ENCODE data around the gene KHDC3L.
"Not testable (repeated sequence)": the region's sequence is repeated elsewhere in the genome, so short reads cannot be mapped to it uniquely, and the experiment has no call there.

KHDC3L gene

GRCh38 chr6:73371984-73372383, 9.5 kb downstream of the KHDC3L start:
- DNase-seq = no peak

GRCh38 chr6:73372516-73372915, 10.1 kb downstream of the KHDC3L start:
- DNase-seq = no peak

GRCh38 chr6:73375216-73375615, 12.8 kb downstream of the KHDC3L start:
- no peak for DNase-seq

DNA sequence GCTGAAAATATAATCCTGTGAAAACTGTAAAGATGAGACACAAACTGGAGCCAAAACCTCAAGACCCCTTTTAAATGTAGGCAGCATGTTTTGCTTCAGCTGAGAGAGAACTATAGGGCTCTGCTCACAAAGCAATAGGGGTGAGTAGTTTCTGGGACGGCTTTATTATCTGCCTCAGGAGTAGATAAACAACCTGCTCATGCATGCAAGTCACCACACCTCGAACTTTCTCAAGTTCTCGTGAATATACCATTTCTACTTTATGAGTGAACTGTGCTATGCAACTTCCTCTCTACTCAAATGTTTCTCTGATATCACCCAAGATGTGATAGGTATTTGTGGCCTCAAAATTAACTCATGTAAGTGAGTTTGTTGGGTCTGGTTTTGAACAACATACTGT, 14.8 kb downstream of the KHDC3L start:
- no peak for DNase-seq

- not testable (repeated sequence) for DNase-seq
Measured at GRCh38 chr6:73381531-73381930, 19.1 kb downstream of the KHDC3L start.

GRCh38 chr6:73382462-73383113, 20.1 kb downstream of the KHDC3L start:
- DNase-seq = no peak

DNA sequence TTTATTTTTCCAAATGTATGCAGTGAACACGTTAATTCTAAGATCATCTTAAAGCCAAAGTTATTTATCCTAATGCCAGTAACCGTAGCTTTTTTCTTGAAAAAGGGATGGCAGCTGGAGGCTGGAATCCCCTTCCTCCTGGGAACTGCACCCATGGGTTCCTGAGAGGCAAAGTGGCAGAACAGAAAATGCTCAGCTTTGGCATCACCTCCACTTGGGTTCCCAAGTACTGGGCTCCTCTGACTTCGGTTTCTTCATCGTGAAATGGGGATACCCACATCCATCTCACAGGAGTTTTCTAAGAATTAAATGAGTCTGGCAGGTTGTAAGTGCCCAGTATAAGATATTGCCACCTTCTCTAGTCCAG, 26.0 kb downstream of the KHDC3L start:
- DNase-seq = no peak

DNA sequence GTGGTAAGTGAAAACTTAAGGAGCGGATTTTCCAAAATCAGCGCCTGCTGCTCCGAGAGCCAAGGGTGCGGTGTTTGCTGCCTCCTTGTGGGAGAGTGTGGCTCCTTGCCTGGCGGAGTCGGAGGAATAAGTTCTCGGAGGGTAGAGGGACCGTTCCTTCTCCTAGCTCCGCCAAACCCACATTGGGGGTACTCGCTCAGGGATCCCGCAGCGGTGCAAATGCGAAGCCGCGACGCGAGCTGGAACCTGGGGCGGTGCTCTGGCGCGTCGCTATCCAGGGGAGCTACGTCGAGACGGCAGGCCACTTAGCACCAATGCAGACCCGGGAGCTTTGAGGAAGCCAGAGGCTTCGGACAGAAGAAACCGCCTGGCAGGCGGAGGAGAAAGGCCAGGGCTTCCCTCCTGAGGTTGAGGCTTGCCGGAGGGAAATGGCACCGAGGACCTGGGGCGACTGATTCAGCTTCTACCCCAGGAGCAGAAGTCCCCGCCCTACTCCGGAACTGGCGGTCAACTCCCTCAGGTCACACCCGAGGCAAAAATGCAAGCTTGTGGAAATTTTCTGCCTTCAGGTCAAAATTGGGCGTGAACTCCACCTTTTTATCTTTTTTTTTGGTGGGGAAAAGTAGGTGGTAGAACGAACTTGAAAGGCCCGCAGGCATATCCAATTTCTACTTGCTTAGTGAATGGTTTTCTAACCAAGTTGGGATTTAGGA, 26.5 kb downstream of the KHDC3L start:
- DNase-seq = peak; percentile 39

DNA sequence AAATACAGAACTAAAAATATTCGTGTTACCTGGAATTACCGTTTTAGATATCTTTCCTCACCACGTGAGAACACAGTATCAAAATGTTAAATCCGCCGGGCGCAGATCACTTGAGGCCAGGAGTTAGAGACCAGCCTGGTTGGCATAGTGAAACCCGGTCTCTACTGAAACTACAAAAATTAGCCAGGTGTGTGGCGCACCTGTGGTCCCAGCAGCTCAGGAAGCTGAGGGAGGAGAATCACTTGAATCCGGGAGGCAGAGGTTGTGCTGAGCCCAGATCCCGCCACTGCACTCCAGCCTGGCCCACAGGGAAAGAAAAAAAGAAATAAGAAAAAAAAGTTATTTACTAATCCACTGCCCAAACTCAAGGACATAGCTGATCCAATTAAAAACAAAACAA, 27.4 kb downstream of the KHDC3L start:
- DNase-seq = no peak

- DNase-seq = no peak
Measured at GRCh38 chr6:73391675-73392074, 29.2 kb downstream of the KHDC3L start.

DNA sequence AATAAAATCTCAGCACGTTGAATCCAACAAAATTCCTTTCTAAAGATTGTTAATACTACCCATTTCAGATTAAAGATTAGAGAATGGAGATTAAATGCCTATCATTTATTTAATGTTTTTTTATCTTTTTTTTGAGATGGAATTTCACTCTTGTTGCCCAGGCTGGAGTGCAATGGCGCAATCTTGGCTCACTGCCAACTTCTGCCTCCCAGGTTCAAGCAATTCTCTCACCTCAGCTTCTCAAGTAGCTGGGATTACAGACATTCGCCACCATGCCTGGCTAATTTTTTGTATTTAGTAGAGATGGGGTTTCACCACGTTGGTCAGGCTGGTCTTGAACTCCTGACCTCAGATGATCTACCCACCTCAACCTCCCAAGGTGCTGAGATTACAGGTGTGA, 29.7 kb downstream of the KHDC3L start:
- not testable (repeated sequence) for DNase-seq

GRCh38 chr6:73393278-73393677, 30.8 kb downstream of the KHDC3L start:
- DNase-seq = no peak

GRCh38 chr6:73394577-73395354, 32.3 kb downstream of the KHDC3L start, which contains the start of gene DDX43:
Gene DDX43, plus strand, starts transcription at chr6:73394828. Its CDS starts 78 bp downstream, at chr6:73394906.
- DNase-seq = no peak

GRCh38 chr6:73395875-73396274, 33.4 kb downstream of the KHDC3L start:
- no peak for DNase-seq

- DNase-seq = no peak
Measured at GRCh38 chr6:73400656-73401055, 38.2 kb downstream of the KHDC3L start.

DNA sequence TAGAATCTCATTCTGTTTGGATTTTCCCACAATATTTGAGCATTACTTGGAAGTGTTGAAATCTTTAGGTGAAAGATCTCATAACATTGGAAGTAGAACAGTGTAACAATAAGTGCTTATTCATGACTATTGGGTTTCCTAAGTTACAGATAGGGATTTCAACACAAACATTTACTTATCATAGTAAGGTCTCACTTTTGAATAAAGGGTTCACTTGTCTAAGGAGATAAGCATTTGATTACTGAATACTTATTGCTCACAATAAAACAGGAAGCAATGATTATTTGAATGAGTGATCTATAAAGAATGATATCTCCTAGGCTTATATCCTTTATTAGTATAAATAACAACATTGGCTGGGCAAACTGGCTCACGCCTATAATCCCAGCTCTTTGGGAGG, 46.9 kb downstream of the KHDC3L start:
- no peak for DNase-seq

GRCh38 chr6:73413102-73413501, 50.6 kb downstream of the KHDC3L start:
- no peak for DNase-seq
